Body of pancreas (tissue), 4 donors: Measurements from ENCODE around the gene RCOR2.

Source experiments
- POLR2A ChIP-seq, 3 donors: fragments of 450-650 bp; IDR thresholded peaks; one replicate each; pipeline ENCODE4 v1.6.1; 2016; ENCODE audit warnings: antibody characterized with exemption in 3 of 3, mild to moderate bottlenecking in 2 of 3
- TF ChIP-seq, protein P1 (sequence below), 7 experiments: fragments of 450-650 bp in 4 of 7; fragments of 200-600 bp in 3 of 7; sonication (generic) in 3 of 7; IDR thresholded peaks; one replicate each; pipeline ENCODE4 v1.5.1; 2016 to 2019; ENCODE audit warnings: antibody characterized with exemption in 7 of 7

- TF ChIP-seq, protein P1, sequence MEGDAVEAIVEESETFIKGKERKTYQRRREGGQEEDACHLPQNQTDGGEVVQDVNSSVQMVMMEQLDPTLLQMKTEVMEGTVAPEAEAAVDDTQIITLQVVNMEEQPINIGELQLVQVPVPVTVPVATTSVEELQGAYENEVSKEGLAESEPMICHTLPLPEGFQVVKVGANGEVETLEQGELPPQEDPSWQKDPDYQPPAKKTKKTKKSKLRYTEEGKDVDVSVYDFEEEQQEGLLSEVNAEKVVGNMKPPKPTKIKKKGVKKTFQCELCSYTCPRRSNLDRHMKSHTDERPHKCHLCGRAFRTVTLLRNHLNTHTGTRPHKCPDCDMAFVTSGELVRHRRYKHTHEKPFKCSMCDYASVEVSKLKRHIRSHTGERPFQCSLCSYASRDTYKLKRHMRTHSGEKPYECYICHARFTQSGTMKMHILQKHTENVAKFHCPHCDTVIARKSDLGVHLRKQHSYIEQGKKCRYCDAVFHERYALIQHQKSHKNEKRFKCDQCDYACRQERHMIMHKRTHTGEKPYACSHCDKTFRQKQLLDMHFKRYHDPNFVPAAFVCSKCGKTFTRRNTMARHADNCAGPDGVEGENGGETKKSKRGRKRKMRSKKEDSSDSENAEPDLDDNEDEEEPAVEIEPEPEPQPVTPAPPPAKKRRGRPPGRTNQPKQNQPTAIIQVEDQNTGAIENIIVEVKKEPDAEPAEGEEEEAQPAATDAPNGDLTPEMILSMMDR (IDR thresholded peaks at IDR 0.05): no peak
- TF ChIP-seq POLR2A (IDR thresholded peaks at IDR 0.05): no peak
These were observed 14.9 kb upstream of the RCOR2 start for GRCh38 chr11:63931876-63932275.
